GM21737 (cell line): ENCODE measurements around the gene MBD5.

Experiments used
- ATAC-seq: cut with Tn5 transposase; IDR thresholded peaks from one replicate; pipeline ENCODE4 v1.9.1; 2021; ENCODE audit warnings: mild to moderate bottlenecking, moderate library complexity; ENCODE audit not compliant: unreplicated experiment

The MBD5 gene

GRCh38 chr2:148108385-148108784 is 87.5 kb downstream of the MBD5 start:
- ATAC-seq: no peak

GRCh38 chr2:148110184-148110583 is 89.3 kb downstream of the MBD5 start:
- ATAC-seq: no peak

GRCh38 chr2:148122788-148123187 is 101.9 kb downstream of the MBD5 start:
- ATAC-seq: no peak

GRCh38 chr2:148124271-148124670 is 103.4 kb downstream of the MBD5 start:
- ATAC-seq: no peak

- no peak for ATAC-seq
Observed at GRCh38 chr2:148130581-148130980, 109.7 kb downstream of the MBD5 start.

- ATAC-seq: no peak
Observed at GRCh38 chr2:148132412-148132811, 111.5 kb downstream of the MBD5 start.

- no peak for ATAC-seq
Observed at GRCh38 chr2:148135705-148136104, 114.8 kb downstream of the MBD5 start.

GRCh38 chr2:148136441-148136840 is 115.5 kb downstream of the MBD5 start:
- no peak for ATAC-seq

- no peak for ATAC-seq
Observed at GRCh38 chr2:148161909-148162435, 141.1 kb downstream of the MBD5 start.

GRCh38 chr2:148162871-148163270 is 142.0 kb downstream of the MBD5 start:
- ATAC-seq: no peak

- no peak for ATAC-seq
Observed at GRCh38 chr2:148165975-148166374, 145.1 kb downstream of the MBD5 start.

- no peak for ATAC-seq
Observed at GRCh38 chr2:148167241-148167766, 146.4 kb downstream of the MBD5 start.

GRCh38 chr2:148167855-148168254 is 147.0 kb downstream of the MBD5 start:
- no peak for ATAC-seq

- no peak for ATAC-seq
Observed at GRCh38 chr2:148172131-148172753, 151.4 kb downstream of the MBD5 start.

GRCh38 chr2:148173168-148173567 is 152.3 kb downstream of the MBD5 start:
- ATAC-seq: no peak

GRCh38 chr2:148177559-148177958 is 156.7 kb downstream of the MBD5 start:
- ATAC-seq: no peak

GRCh38 chr2:148179724-148180123 is 158.8 kb downstream of the MBD5 start:
- no peak for ATAC-seq

GRCh38 chr2:148184976-148185375 is 164.1 kb downstream of the MBD5 start:
- no peak for ATAC-seq

GRCh38 chr2:148194882-148195281 is 174.0 kb downstream of the MBD5 start:
- ATAC-seq: no peak

- ATAC-seq: no peak
Observed at GRCh38 chr2:148201075-148202004, 180.4 kb downstream of the MBD5 start.

GRCh38 chr2:148202237-148202636 is 181.3 kb downstream of the MBD5 start:
- ATAC-seq: no peak

- no peak for ATAC-seq
Observed at GRCh38 chr2:148207111-148207510, 186.2 kb downstream of the MBD5 start.
